Measurements from ENCODE around the gene GLI2. TPM values are rescaled to one million over a fixed set of nuclear protein-coding genes. Genes with fewer than 3 reads are reported as not detected.

The GLI2 gene
- total and polyA plus RNA-seq, 4 experiments from 2014 or later = not detected

GRCh38 chr2:120711694-120712093 is 24.0 kb upstream of the GLI2 start:
- intact Hi-C loops (cut with micrococcal nuclease) = no loop called here

GRCh38 chr2:120712180-120712681 is 23.4 kb upstream of the GLI2 start:
- H3K36me3 ChIP-seq (ENCODE audit: insufficient read depth, low read length) = no peaks in the 10 kb centered on the region
- ChIA-PET POLR2A (ENCODE audit: partially characterized antibody) (no interaction called here), CTCF (ENCODE audit: partially characterized antibody) (interaction anchor here (1.3 kb wide), 1 partner anchor 31 kb away, joined by 6 read pairs; no protein-coding TSS in a partner anchor)
- no peaks in the 10 kb centered on the region for H3K4me1 ChIP-seq (ENCODE audit: insufficient read depth, low read length)
- no peak overlapping the region for H3K27ac ChIP-seq (ENCODE audit: low read depth, low read length)
- no peak overlapping the region for H3K4me3 ChIP-seq (ENCODE audit: low read length in 2 of 2)
- Mint-ChIP-seq H3K27ac (no peak overlapping the region), H3K4me1 (peaks cover 0 to 3% (median 0%) of the 10 kb centered on the region in 4 donors), H3K9me3 (peaks cover 0 to 2% (median 0%) of the 10 kb centered on the region in 8 donors), H3K27me3 (peaks cover 6 to 15% of the 10 kb centered on the region in 2 donors), H3K4me3 (peak overlapping the region in 1 of 8 donors; percentile 58), H3K36me3 (no peaks in the 10 kb centered on the region)
- no peaks in the 10 kb centered on the region for H3K27me3 ChIP-seq (ENCODE audit: insufficient read depth, low read length)
- H3K9me3 ChIP-seq (ENCODE audit: control insufficient read depth in 1 of 2, low read length in 2 of 2) = no peaks in the 10 kb centered on the region
- DNase-seq = no peak
- intact Hi-C loops (cut with micrococcal nuclease) = no loop called here

More at GRCh38 chr2:120711694-120712093, 24.0 kb upstream of the GLI2 start:
- no peaks in the 10 kb centered on the region for H3K4me1 ChIP-seq (ENCODE audit: insufficient read depth, low read length)
- no peak overlapping the region for H3K27ac Mint-ChIP-seq
- DNase-seq = no peak
- no peak overlapping the region for H3K27ac ChIP-seq (ENCODE audit: low read depth, low read length)
- H3K27me3 ChIP-seq (ENCODE audit: insufficient read depth, low read length) = no peaks in the 10 kb centered on the region
- peaks cover 7 to 15% of the 10 kb centered on the region in 2 donors for H3K27me3 Mint-ChIP-seq
- no peaks in the 10 kb centered on the region for H3K9me3 ChIP-seq (ENCODE audit: control insufficient read depth in 1 of 2, low read length in 2 of 2)
- ChIA-PET POLR2A (ENCODE audit: partially characterized antibody) (no interaction called here), CTCF (ENCODE audit: partially characterized antibody) (interaction anchor here (1.3 kb wide), 1 partner anchor 31 kb away, joined by 6 read pairs; no protein-coding TSS in a partner anchor)
- H3K36me3 Mint-ChIP-seq = no peaks in the 10 kb centered on the region
- H3K9me3 Mint-ChIP-seq = peaks cover 0 to 2% (median 0%) of the 10 kb centered on the region in 8 donors
- H3K4me1 Mint-ChIP-seq = peaks cover 0 to 3% (median 0%) of the 10 kb centered on the region in 4 donors
- H3K4me3 Mint-ChIP-seq = peak overlapping the region in 1 of 8 donors; percentile 58
- no peak overlapping the region for H3K4me3 ChIP-seq (ENCODE audit: low read length in 2 of 2)
- H3K36me3 ChIP-seq (ENCODE audit: insufficient read depth, low read length) = no peaks in the 10 kb centered on the region

GRCh38 chr2:120715353-120715752 is 20.3 kb upstream of the GLI2 start:
- H3K27ac Mint-ChIP-seq = no peak overlapping the region
- H3K36me3 Mint-ChIP-seq = no peaks in the 10 kb centered on the region
- peaks cover 0 to 3% (median 0%) of the 10 kb centered on the region in 8 donors for H3K9me3 Mint-ChIP-seq
- ChIA-PET CTCF (ENCODE audit: partially characterized antibody) (no interaction called here), POLR2A (ENCODE audit: partially characterized antibody) (no interaction called here)
- Histone ChIP-seq H3K4me1 (ENCODE audit: insufficient read depth, low read length) (no peaks in the 10 kb centered on the region), H3K36me3 (ENCODE audit: insufficient read depth, low read length) (no peaks in the 10 kb centered on the region), H3K27ac (ENCODE audit: low read depth, low read length) (no peak overlapping the region), H3K4me3 (ENCODE audit: low read length in 2 of 2) (no peak overlapping the region), H3K27me3 (ENCODE audit: insufficient read depth, low read length) (no peaks in the 10 kb centered on the region), H3K9me3 (ENCODE audit: control insufficient read depth in 1 of 2, low read length in 2 of 2) (no peaks in the 10 kb centered on the region)
- intact Hi-C loops (cut with micrococcal nuclease) = no loop called here
- peaks cover 4 to 15% of the 10 kb centered on the region in 2 donors for H3K27me3 Mint-ChIP-seq
- no peak overlapping the region for H3K4me3 Mint-ChIP-seq
- peaks cover 0 to 3% (median 0%) of the 10 kb centered on the region in 4 donors for H3K4me1 Mint-ChIP-seq
- no peak for DNase-seq

- no peaks in the 10 kb centered on the region for H3K9me3 ChIP-seq (ENCODE audit: control insufficient read depth in 1 of 2, low read length in 2 of 2)
- H3K4me1 ChIP-seq (ENCODE audit: insufficient read depth, low read length) = no peaks in the 10 kb centered on the region
- H3K27ac ChIP-seq (ENCODE audit: low read depth, low read length) = no peak overlapping the region
- Mint-ChIP-seq H3K4me1 (peaks cover 0 to 3% (median 0%) of the 10 kb centered on the region in 4 donors), H3K27ac (no peak overlapping the region), H3K9me3 (peaks cover 0 to 3% (median 0%) of the 10 kb centered on the region in 8 donors), H3K27me3 (peaks cover 4 to 14% of the 10 kb centered on the region in 2 donors), H3K4me3 (no peak overlapping the region), H3K36me3 (no peaks in the 10 kb centered on the region)
- DNase-seq = no peak
- ChIA-PET POLR2A (ENCODE audit: partially characterized antibody) (no interaction called here), CTCF (ENCODE audit: partially characterized antibody) (no interaction called here)
- no peaks in the 10 kb centered on the region for H3K27me3 ChIP-seq (ENCODE audit: insufficient read depth, low read length)
- H3K4me3 ChIP-seq (ENCODE audit: low read length in 2 of 2) = no peak overlapping the region
- intact Hi-C loops (cut with micrococcal nuclease) = no loop called here
- H3K36me3 ChIP-seq (ENCODE audit: insufficient read depth, low read length) = no peaks in the 10 kb centered on the region
Measured at GRCh38 chr2:120715941-120716340, 19.7 kb upstream of the GLI2 start.

GRCh38 chr2:120716641-120717585 is 18.8 kb upstream of the GLI2 start:
- Mint-ChIP-seq H3K9me3 (peaks cover 0 to 3% (median 0%) of the 10 kb centered on the region in 8 donors), H3K36me3 (no peaks in the 10 kb centered on the region), H3K4me3 (no peak overlapping the region), H3K27ac (no peak overlapping the region), H3K27me3 (peaks cover 4 to 9% of the 10 kb centered on the region in 2 donors), H3K4me1 (peaks cover 0 to 3% (median 0%) of the 10 kb centered on the region in 4 donors)
- intact Hi-C loops (cut with micrococcal nuclease) = no loop called here
- no peak for DNase-seq
- no peak overlapping the region for H3K4me3 ChIP-seq (ENCODE audit: low read length in 2 of 2)
- H3K27me3 ChIP-seq (ENCODE audit: insufficient read depth, low read length) = no peaks in the 10 kb centered on the region
- H3K27ac ChIP-seq (ENCODE audit: low read depth, low read length) = no peak overlapping the region
- no peaks in the 10 kb centered on the region for H3K36me3 ChIP-seq (ENCODE audit: insufficient read depth, low read length)
- ChIA-PET POLR2A (ENCODE audit: partially characterized antibody) (no interaction called here), CTCF (ENCODE audit: partially characterized antibody) (interaction anchor here (0.7 kb wide), 2 partner anchors 21 to 52 kb away, joined by 3 read pairs; no protein-coding TSS in a partner anchor)
- no peaks in the 10 kb centered on the region for H3K9me3 ChIP-seq (ENCODE audit: control insufficient read depth in 1 of 2, low read length in 2 of 2)
- no peaks in the 10 kb centered on the region for H3K4me1 ChIP-seq (ENCODE audit: insufficient read depth, low read length)

GRCh38 chr2:120719491-120719890 is 16.2 kb upstream of the GLI2 start:
- no peaks in the 10 kb centered on the region for H3K9me3 ChIP-seq (ENCODE audit: control insufficient read depth in 1 of 2, low read length in 2 of 2)
- Mint-ChIP-seq H3K4me3 (no peak overlapping the region), H3K4me1 (no peaks in the 10 kb centered on the region), H3K9me3 (peaks cover 0 to 4% (median 0%) of the 10 kb centered on the region in 8 donors), H3K27me3 (peaks cover 2 to 3% of the 10 kb centered on the region in 2 donors), H3K27ac (no peak overlapping the region), H3K36me3 (no peaks in the 10 kb centered on the region)
- no peaks in the 10 kb centered on the region for H3K27me3 ChIP-seq (ENCODE audit: insufficient read depth, low read length)
- H3K36me3 ChIP-seq (ENCODE audit: insufficient read depth, low read length) = no peaks in the 10 kb centered on the region
- H3K4me1 ChIP-seq (ENCODE audit: insufficient read depth, low read length) = no peaks in the 10 kb centered on the region
- DNase-seq = no peak
- CTCF ChIA-PET (ENCODE audit: partially characterized antibody) = no interaction called here
- intact Hi-C loops (cut with micrococcal nuclease) = no loop called here
- H3K27ac ChIP-seq (ENCODE audit: low read depth, low read length) = no peak overlapping the region
- POLR2A ChIA-PET (ENCODE audit: partially characterized antibody) = no interaction called here
- H3K4me3 ChIP-seq (ENCODE audit: low read length in 2 of 2) = no peak overlapping the region

GRCh38 chr2:120720231-120720630 is 15.4 kb upstream of the GLI2 start:
- POLR2A ChIA-PET (ENCODE audit: partially characterized antibody) = no interaction called here
- CTCF ChIA-PET (ENCODE audit: partially characterized antibody) = no interaction called here
- H3K27me3 ChIP-seq (ENCODE audit: insufficient read depth, low read length) = no peaks in the 10 kb centered on the region
- Mint-ChIP-seq H3K4me1 (no peaks in the 10 kb centered on the region), H3K36me3 (no peaks in the 10 kb centered on the region), H3K27me3 (peaks cover 0 to 1% of the 10 kb centered on the region in 2 donors), H3K27ac (no peak overlapping the region), H3K4me3 (no peak overlapping the region), H3K9me3 (peaks cover 0 to 6% (median 0%) of the 10 kb centered on the region in 8 donors)
- intact Hi-C loops (cut with micrococcal nuclease) = no loop called here
- H3K9me3 ChIP-seq (ENCODE audit: control insufficient read depth in 1 of 2, low read length in 2 of 2) = no peaks in the 10 kb centered on the region
- H3K27ac ChIP-seq (ENCODE audit: low read depth, low read length) = no peak overlapping the region
- H3K4me3 ChIP-seq (ENCODE audit: low read length in 2 of 2) = no peak overlapping the region
- no peaks in the 10 kb centered on the region for H3K4me1 ChIP-seq (ENCODE audit: insufficient read depth, low read length)
- no peak for DNase-seq
- H3K36me3 ChIP-seq (ENCODE audit: insufficient read depth, low read length) = no peaks in the 10 kb centered on the region
